HCT116 (cell line): ENCODE results near the gene ASNSD1. TPM values are rescaled to one million over a fixed set of nuclear protein-coding genes. Genes with fewer than 3 reads are reported as not detected.

Experiments used
- ATAC-seq: fragments of 200-7000 bp; cut with Tn5 transposase; 2 replicates; pipeline ENCODE4 v1.9.1; 2020; ENCODE audit warnings: mild to moderate bottlenecking, moderate library complexity
- BruUV-seq: library from RNA; stranded (reverse); fragments of 400-500 nt; replicated peaks from 2 replicates; lab custom pipeline; 2021; lab: Mats Ljungman, UMichigan
- CTCF ChIA-PET: fragments of 300-600 bp; sonication (Branson Sonifier 250); formaldehyde crosslinking; loops from one replicate; lab custom pipeline; 2021; ENCODE audit warnings: antibody characterized with exemption; lab: Charles Lee
- POLR2A ChIA-PET: fragments of 300-600, 350-600 bp; sonication (Branson Sonifier 250); formaldehyde crosslinking; loops from one replicate; lab custom pipeline; 2021; ENCODE audit warnings: antibody characterized with exemption; lab: Charles Lee
- RAD21 ChIA-PET, 2 experiments: fragments of 300-600 bp; sonication (Branson Sonifier 250); formaldehyde crosslinking; loops; one replicate each; lab custom pipeline; 2023; ENCODE audit warnings: low total read pairs in 2 of 2; ENCODE audit not compliant: uncharacterized antibody in 2 of 2, unreplicated experiment in 2 of 2, low non-redundant PET in 1 of 2; lab: Charles Lee
- DNase-seq: peaks from one replicate; pipeline ENCODE4 v3.0.0-alpha.2; 2010; ENCODE audit warnings: low read depth, low spot score
- H2AFZ ChIP-seq: fragments of 200-600 bp; shearing (Covaris generic), sonication (generic); 2 replicates; pipeline ENCODE4 v1.6.1; 2017; ENCODE audit warnings: low read depth, mixed run types, mixed read lengths, antibody characterized with exemption, low read length; ENCODE audit not compliant: poor library complexity, severe bottlenecking
- H3K27ac ChIP-seq: 2 replicates; pipeline ENCODE4 v1.5.1; 2012; ENCODE audit warnings: low read depth, low read length
- H3K27me3 ChIP-seq: fragments of 200-600 bp; sonication (generic); 2 replicates; pipeline ENCODE4 v1.6.1; 2016; ENCODE audit warnings: mixed run types, low read length, mixed read lengths; ENCODE audit not compliant: insufficient read depth
- H3K36me3 ChIP-seq, 2 experiments: fragments of 200-500 bp in 1 of 2; fragments of 200-600 bp in 1 of 2; sonication (Bioruptor generic) in 1 of 2; sonication (generic) in 1 of 2; 2 replicates each; pipeline versions ENCODE4 v1.5.1 to v1.6.1; 2014 to 2016; ENCODE audit warnings: low read length in 2 of 2, inconsistent platforms in 1 of 2, mixed read lengths in 1 of 2, mixed run types in 1 of 2; ENCODE audit not compliant: insufficient read depth in 2 of 2, control insufficient read depth in 1 of 2
- H3K4me1 ChIP-seq, 2 experiments: fragments of 200-600 bp in 1 of 2; sonication (generic) in 1 of 2; 2 replicates each; pipeline versions ENCODE4 v1.5.1 to v1.6.1; 2012 to 2017; ENCODE audit warnings: low read length in 2 of 2, inconsistent platforms in 1 of 2, mild to moderate bottlenecking in 1 of 2, mixed read lengths in 1 of 2, mixed run types in 1 of 2, moderate library complexity in 1 of 2; ENCODE audit not compliant: insufficient read depth in 2 of 2, control insufficient read depth in 1 of 2
- H3K4me2 ChIP-seq: fragments of 200-600 bp; sonication (generic); 2 replicates; pipeline ENCODE4 v1.6.1; 2017; ENCODE audit warnings: mixed run types, low read length, mixed read lengths
- H3K4me3 ChIP-seq, 2 experiments: fragments of 200-600 bp in 1 of 2; sonication (generic) in 1 of 2; replicated peaks in 1 of 2; 2 replicates each; pipeline ENCODE4 v1.5.1; 2011 to 2016; ENCODE audit warnings: low read length in 2 of 2, control low read depth in 1 of 2, low read depth in 1 of 2, mild to moderate bottlenecking in 1 of 2, mixed read lengths in 1 of 2, mixed run types in 1 of 2
- H3K79me2 ChIP-seq: fragments of 200-600 bp; sonication (generic); 2 replicates; pipeline ENCODE4 v1.6.1; 2017; ENCODE audit warnings: mild to moderate bottlenecking, mixed run types, low read length, moderate library complexity, mixed read lengths; ENCODE audit not compliant: insufficient read depth
- H3K9ac ChIP-seq: fragments of 200-600 bp; sonication (generic); 2 replicates; pipeline ENCODE4 v1.6.1; 2016; ENCODE audit warnings: low read length, mixed read lengths
- H3K9me2 ChIP-seq: fragments of 200-600 bp; sonication (generic), shearing (Covaris generic); 2 replicates; pipeline ENCODE4 v1.6.1; 2017; ENCODE audit warnings: mixed run types, mild to moderate bottlenecking, moderate library complexity; ENCODE audit not compliant: insufficient read depth
- H3K9me3 ChIP-seq, 2 experiments: fragments of 200-500 bp in 1 of 2; fragments of 200-600 bp in 1 of 2; sonication (Bioruptor generic) in 1 of 2; sonication (generic) in 1 of 2; 2 replicates each; pipeline ENCODE4 v1.6.1; 2014 to 2017; ENCODE audit warnings: low read length in 2 of 2, mixed read lengths in 2 of 2, inconsistent platforms in 1 of 2, low read depth in 1 of 2, mild to moderate bottlenecking in 1 of 2, mixed run types in 1 of 2, moderate library complexity in 1 of 2; ENCODE audit not compliant: control insufficient read depth in 1 of 2, insufficient read depth in 1 of 2
- H4K20me1 ChIP-seq: fragments of 200-600 bp; sonication (generic), shearing (Covaris generic); 2 replicates; pipeline ENCODE4 v1.6.1; 2017; ENCODE audit warnings: mixed run types, mild to moderate bottlenecking, moderate library complexity; ENCODE audit not compliant: insufficient read depth
- CBX3 ChIP-seq: IDR thresholded peaks from 2 replicates; pipeline ENCODE4 v1.6.1; 2012; ENCODE audit warnings: low read depth
- CEBPB ChIP-seq: IDR thresholded peaks from 2 replicates; pipeline ENCODE4 v1.6.1; 2012; ENCODE audit warnings: low read depth
- EGR1 ChIP-seq: IDR thresholded peaks from 2 replicates; pipeline ENCODE4 v1.6.1; 2012; ENCODE audit warnings: low read depth
- ELF1 ChIP-seq: IDR thresholded peaks from 2 replicates; pipeline ENCODE4 v1.6.1; 2012; ENCODE audit warnings: low read depth, borderline replicate concordance
- EZH2 ChIP-seq: fragments of 200-600 bp; sonication (generic); IDR thresholded peaks from 2 replicates; pipeline ENCODE4 v1.6.1; 2017; ENCODE audit warnings: antibody characterized with exemption, mixed run types
- EZH2phosphoT487 ChIP-seq: fragments of 200-600 bp; IDR thresholded peaks from 2 replicates; pipeline ENCODE4 v1.6.1; 2018; ENCODE audit warnings: antibody characterized with exemption, borderline replicate concordance
- FOSL1 ChIP-seq: IDR thresholded peaks from 2 replicates; pipeline ENCODE4 v1.6.1; 2012; ENCODE audit warnings: low read depth
- POLR2A ChIP-seq: IDR thresholded peaks from 2 replicates; pipeline ENCODE4 v1.7.0; 2011; ENCODE audit warnings: borderline replicate concordance; ENCODE audit not compliant: insufficient read depth, insufficient read length; ENCODE audit errors: extremely low read depth
- POLR2AphosphoS5 ChIP-seq: IDR thresholded peaks from 2 replicates; pipeline ENCODE4 v1.6.1; 2011; ENCODE audit warnings: mild to moderate bottlenecking, low read depth, low read length, moderate library complexity
- SIN3A ChIP-seq: IDR thresholded peaks from 2 replicates; pipeline ENCODE4 v1.6.1; 2012; ENCODE audit warnings: low read depth
- SP1 ChIP-seq: IDR thresholded peaks from 2 replicates; pipeline ENCODE4 v1.6.1; 2012; ENCODE audit warnings: low read depth
- SRF ChIP-seq: IDR thresholded peaks from 2 replicates; pipeline ENCODE4 v1.6.1; 2012; ENCODE audit warnings: low read depth
- TCF7L2 ChIP-seq: IDR thresholded peaks from 2 replicates; pipeline ENCODE4 v1.7.0; 2011; ENCODE audit warnings: borderline replicate concordance, inconsistent platforms; ENCODE audit not compliant: insufficient read depth, insufficient read length; ENCODE audit errors: extremely low read depth
- YY1 ChIP-seq: IDR thresholded peaks from 2 replicates; pipeline ENCODE4 v1.6.1; 2011; ENCODE audit warnings: low read length, low read depth, moderate library complexity, mild to moderate bottlenecking; ENCODE audit not compliant: insufficient replicate concordance; ENCODE audit errors: extremely low read depth
- ZFX ChIP-seq: fragments of 450-650 bp; IDR thresholded peaks from 2 replicates; pipeline ENCODE4 v1.6.1; 2017
- ZNF274 ChIP-seq: fragments of 200-500 bp; sonication (Bioruptor generic); IDR thresholded peaks from 2 replicates; pipeline ENCODE4 v1.6.1; 2014; ENCODE audit warnings: mild to moderate bottlenecking, low read depth, low read length, inconsistent platforms
- intact Hi-C: fragments of 100-400 bp; cut with micrococcal nuclease; formaldehyde crosslinking; loops from 2 replicates; pipeline ENCODE4 v1.10.0; 2022
- total RNA-seq: library from RNA; stranded (reverse); gene quantifications from one replicate; pipeline ENCODE4 v1.2.1, GENCODE V29; 2021; ENCODE audit not compliant: unreplicated experiment
- TF ChIP-seq, protein P1 (sequence below): IDR thresholded peaks from 2 replicates; pipeline ENCODE4 v1.6.1; 2012
- TF ChIP-seq, protein P2 (sequence below): IDR thresholded peaks from 2 replicates; pipeline ENCODE4 v1.6.1; 2012
- TF ChIP-seq, protein P3 (sequence below): IDR thresholded peaks from 2 replicates; pipeline ENCODE4 v1.6.1; 2012; ENCODE audit warnings: low read depth
- TF ChIP-seq, protein P4 (sequence below): IDR thresholded peaks from 2 replicates; pipeline ENCODE4 v1.6.1; 2011; ENCODE audit warnings: mild to moderate bottlenecking, low read length, moderate library complexity; ENCODE audit not compliant: insufficient replicate concordance; ENCODE audit errors: extremely low read depth

The ASNSD1 gene
- total RNA-seq, 1 experiment from 2014 or later: 33.6 TPM

DNA sequence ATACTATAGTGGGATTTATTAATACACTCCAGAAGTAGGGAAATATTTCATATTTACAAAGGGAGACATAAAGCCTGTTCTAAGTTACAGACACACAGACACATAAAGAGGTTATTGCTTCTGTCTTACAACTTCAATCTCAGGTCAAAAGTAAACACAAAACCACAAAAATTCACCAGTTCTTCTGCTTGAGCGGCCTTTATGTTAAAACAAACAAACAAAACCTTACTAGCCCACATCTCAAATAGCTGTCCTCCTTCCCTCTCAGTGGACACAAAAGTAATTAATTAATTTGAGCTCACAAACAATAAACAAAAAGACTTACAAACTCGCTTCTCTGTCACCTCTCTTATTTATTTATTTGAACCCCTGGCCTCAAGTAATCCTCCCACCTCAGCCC is 1.5 kb upstream of the ASNSD1 start:
- ChIA-PET POLR2A (no interaction called here), CTCF (interaction anchor here (1.2 to 1.9 kb wide), 2 partner anchors 37 to 39 kb away, joined by 4 to 16 read pairs; no protein-coding TSS in a partner anchor), RAD21 (no interaction called here)
- peaks cover 0 to 11% of the 10 kb centered on the region in 2 experiments; a peak in 2 of 4 replicates for H3K4me1 ChIP-seq
- no TSS peak for BruUV-seq
- no peak overlapping the region for H3K9ac ChIP-seq
- no peaks in the 10 kb centered on the region for H3K9me3 ChIP-seq
- H2AFZ ChIP-seq: peak overlapping the region; percentile 98
- intact Hi-C loops: loop anchor here (2.0 to 10.0 kb wide), 2 partner anchors 91 to 655 kb away; partner anchors contain the start of gene HIBCH
- no peak overlapping the region for H3K27ac ChIP-seq
- no peaks in the 10 kb centered on the region for H3K27me3 ChIP-seq
- no peaks in the 10 kb centered on the region for H4K20me1 ChIP-seq
- ATAC-seq: no peak
- H3K9me2 ChIP-seq: no peaks in the 10 kb centered on the region
- H3K79me2 ChIP-seq: peaks cover 33% of the 10 kb centered on the region
- 0 out of 4 replicates have a peak, but pooled peaks cover 0 to 2% of the 10 kb centered on the region in 2 experiments for H3K36me3 ChIP-seq
- DNase-seq: no peak
- no peak overlapping the region for H3K4me3 ChIP-seq
- H3K4me2 ChIP-seq: no peak overlapping the region
- no peak for TF ChIP-seq SRF
- TF ChIP-seq SIN3A: no peak
- TF ChIP-seq, protein P1, sequence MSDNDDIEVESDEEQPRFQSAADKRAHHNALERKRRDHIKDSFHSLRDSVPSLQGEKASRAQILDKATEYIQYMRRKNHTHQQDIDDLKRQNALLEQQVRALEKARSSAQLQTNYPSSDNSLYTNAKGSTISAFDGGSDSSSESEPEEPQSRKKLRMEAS: no peak
- TF ChIP-seq EZH2phosphoT487: no peak
- TF ChIP-seq ZFX: no peak
- TF ChIP-seq POLR2A: no peak
- TF ChIP-seq, protein P2, sequence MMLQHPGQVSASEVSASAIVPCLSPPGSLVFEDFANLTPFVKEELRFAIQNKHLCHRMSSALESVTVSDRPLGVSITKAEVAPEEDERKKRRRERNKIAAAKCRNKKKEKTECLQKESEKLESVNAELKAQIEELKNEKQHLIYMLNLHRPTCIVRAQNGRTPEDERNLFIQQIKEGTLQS: no peak
- TF ChIP-seq ZNF274: no peak
- TF ChIP-seq EGR1: no peak
- TF ChIP-seq YY1: no peak
- no peak for TF ChIP-seq TCF7L2
- TF ChIP-seq POLR2AphosphoS5: no peak
- TF ChIP-seq FOSL1: no peak
- TF ChIP-seq, protein P3, sequence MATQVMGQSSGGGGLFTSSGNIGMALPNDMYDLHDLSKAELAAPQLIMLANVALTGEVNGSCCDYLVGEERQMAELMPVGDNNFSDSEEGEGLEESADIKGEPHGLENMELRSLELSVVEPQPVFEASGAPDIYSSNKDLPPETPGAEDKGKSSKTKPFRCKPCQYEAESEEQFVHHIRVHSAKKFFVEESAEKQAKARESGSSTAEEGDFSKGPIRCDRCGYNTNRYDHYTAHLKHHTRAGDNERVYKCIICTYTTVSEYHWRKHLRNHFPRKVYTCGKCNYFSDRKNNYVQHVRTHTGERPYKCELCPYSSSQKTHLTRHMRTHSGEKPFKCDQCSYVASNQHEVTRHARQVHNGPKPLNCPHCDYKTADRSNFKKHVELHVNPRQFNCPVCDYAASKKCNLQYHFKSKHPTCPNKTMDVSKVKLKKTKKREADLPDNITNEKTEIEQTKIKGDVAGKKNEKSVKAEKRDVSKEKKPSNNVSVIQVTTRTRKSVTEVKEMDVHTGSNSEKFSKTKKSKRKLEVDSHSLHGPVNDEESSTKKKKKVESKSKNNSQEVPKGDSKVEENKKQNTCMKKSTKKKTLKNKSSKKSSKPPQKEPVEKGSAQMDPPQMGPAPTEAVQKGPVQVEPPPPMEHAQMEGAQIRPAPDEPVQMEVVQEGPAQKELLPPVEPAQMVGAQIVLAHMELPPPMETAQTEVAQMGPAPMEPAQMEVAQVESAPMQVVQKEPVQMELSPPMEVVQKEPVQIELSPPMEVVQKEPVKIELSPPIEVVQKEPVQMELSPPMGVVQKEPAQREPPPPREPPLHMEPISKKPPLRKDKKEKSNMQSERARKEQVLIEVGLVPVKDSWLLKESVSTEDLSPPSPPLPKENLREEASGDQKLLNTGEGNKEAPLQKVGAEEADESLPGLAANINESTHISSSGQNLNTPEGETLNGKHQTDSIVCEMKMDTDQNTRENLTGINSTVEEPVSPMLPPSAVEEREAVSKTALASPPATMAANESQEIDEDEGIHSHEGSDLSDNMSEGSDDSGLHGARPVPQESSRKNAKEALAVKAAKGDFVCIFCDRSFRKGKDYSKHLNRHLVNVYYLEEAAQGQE: no peak
- TF ChIP-seq ELF1: no peak
- TF ChIP-seq, protein P4, sequence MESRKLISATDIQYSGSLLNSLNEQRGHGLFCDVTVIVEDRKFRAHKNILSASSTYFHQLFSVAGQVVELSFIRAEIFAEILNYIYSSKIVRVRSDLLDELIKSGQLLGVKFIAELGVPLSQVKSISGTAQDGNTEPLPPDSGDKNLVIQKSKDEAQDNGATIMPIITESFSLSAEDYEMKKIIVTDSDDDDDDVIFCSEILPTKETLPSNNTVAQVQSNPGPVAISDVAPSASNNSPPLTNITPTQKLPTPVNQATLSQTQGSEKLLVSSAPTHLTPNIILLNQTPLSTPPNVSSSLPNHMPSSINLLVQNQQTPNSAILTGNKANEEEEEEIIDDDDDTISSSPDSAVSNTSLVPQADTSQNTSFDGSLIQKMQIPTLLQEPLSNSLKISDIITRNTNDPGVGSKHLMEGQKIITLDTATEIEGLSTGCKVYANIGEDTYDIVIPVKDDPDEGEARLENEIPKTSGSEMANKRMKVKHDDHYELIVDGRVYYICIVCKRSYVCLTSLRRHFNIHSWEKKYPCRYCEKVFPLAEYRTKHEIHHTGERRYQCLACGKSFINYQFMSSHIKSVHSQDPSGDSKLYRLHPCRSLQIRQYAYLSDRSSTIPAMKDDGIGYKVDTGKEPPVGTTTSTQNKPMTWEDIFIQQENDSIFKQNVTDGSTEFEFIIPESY: no peak
- no peak for TF ChIP-seq SP1
- no peak for TF ChIP-seq CBX3
- TF ChIP-seq CEBPB: no peak
- no peak for TF ChIP-seq EZH2
